BJ (cell line): ENCODE measurements around the gene BEND3. TPM values are rescaled to one million over a fixed set of nuclear protein-coding genes. Genes with fewer than 3 reads are reported as not detected.
"Not testable (repeated sequence)": the region's sequence is repeated elsewhere in the genome, so short reads cannot be mapped to it uniquely, and the experiment has no call there.

Experiments
- CTCF ChIA-PET: fragments of 350-600 bp; formaldehyde crosslinking; extraction: SDS; loops from one replicate; lab custom pipeline; 2021; ENCODE audit warnings: antibody characterized with exemption, inconsistent platforms; lab: Yijun Ruan, JAX
- POLR2A ChIA-PET: fragments of 300-600 bp; sonication (Branson Sonifier 250); formaldehyde crosslinking; extraction: SDS; loops from one replicate; lab custom pipeline; 2021; ENCODE audit warnings: antibody characterized with exemption; lab: Charles Lee
- DNase-seq: peaks from one replicate; pipeline ENCODE4 v3.0.0-alpha.2; 2011; ENCODE audit warnings: low read depth
- H3K27me3 ChIP-seq: 2 replicates; pipeline ENCODE4 v1.6.0; 2011; ENCODE audit warnings: low read length; ENCODE audit not compliant: control insufficient read depth, insufficient read depth
- H3K36me3 ChIP-seq: 2 replicates; pipeline ENCODE4 v1.5.1; 2011; ENCODE audit warnings: low read length; ENCODE audit not compliant: control insufficient read depth, insufficient read depth
- H3K4me3 ChIP-seq: 2 replicates; pipeline ENCODE4 v1.5.1; 2011; ENCODE audit warnings: low read depth, mild to moderate bottlenecking, control low read depth, low read length
- CTCF ChIP-seq: IDR thresholded peaks from 2 replicates; pipeline ENCODE4 v1.5.1; 2011; ENCODE audit warnings: low read depth, mild to moderate bottlenecking, control low read depth, inconsistent platforms, low read length, moderate library complexity; ENCODE audit not compliant: insufficient read depth
- polyA plus RNA-seq: library from polyadenylated mRNA; depleted of rRNA; stranded (reverse); fragments of >200 nt; gene quantifications from 2 replicates; pipeline ENCODE4 v1.2.3, GENCODE V29; 2011

BEND3 gene
- polyA plus RNA-seq, 1 experiment, result 0.60 TPM

DNA sequence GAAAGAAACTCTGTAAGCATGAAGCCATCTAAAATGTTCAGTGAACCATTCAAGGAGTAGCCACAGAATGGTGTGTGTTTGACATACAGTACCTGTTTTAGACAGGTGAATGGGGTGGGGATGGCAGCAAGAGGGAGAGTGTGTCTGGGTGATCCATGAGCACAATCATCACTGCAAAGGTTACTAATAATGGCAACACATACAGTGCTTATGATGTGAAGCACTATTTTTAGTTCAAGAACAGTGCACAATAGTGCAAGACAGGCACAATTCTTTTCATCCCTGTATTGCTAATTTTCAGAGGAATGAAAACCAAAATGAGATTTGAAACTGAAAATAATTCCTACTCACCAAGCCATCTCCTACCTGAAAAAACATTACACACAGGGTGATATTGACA, 14.1 kb downstream of the BEND3 start:
- ChIA-PET POLR2A (no interaction called here), CTCF (no interaction called here)
- Histone ChIP-seq H3K27me3 (no peaks in the 10 kb centered on the region), H3K4me3 (no peak overlapping the region), H3K36me3 (no peaks in the 10 kb centered on the region)
- TF ChIP-seq CTCF, result no peak
- no peak for DNase-seq

DNA sequence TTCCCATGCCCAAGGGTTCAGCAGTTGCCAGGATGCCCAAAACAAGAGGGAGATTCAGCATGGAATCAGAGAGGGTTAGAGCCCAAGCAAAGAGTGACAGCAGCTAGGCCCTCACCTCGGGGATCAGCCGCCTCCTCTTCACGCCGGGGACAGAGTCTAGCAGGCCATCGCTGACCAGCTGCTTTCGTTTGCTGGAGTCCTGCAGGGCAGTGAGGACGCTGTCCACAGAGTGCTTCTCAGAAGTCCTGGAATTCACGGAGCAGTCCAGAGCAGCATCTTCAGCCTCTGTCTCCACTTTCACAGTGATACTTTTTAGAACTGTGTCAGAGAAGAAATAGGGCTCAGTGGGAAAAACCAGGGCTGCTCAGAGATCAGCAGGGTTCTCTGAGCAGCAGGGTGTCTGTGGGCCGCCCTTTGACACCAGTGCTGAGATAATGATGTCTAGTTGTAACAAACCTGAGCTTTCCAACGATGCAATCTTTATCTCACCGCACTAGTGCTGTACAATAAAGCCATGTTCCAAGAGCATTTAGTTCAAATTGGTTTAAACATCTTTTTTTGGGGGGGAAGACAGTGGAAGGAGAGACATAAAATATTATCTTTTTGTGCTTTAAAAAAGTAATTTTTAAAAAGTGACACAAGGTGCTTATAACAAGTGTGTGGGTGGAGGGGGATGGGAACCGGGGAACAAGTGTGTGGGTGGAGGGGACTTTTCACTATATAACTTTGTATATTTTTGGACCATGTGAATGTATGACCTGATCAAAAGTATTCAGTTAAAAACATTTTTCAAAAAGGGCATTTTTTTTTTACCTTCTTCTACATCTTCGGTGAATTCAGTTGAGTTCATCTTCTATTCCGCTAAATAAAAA, 16.6 kb downstream of the BEND3 start:
- H3K27me3 ChIP-seq, result no peaks in the 10 kb centered on the region
- ChIA-PET POLR2A (no interaction called here), CTCF (interaction anchor here (0.9 to 1.5 kb wide), 2 partner anchors 15 to 26 kb away, joined by 3 read pairs; no protein-coding TSS in a partner anchor)
- no peak for DNase-seq
- H3K36me3 ChIP-seq, result no peaks in the 10 kb centered on the region
- no peak for TF ChIP-seq CTCF
- H3K4me3 ChIP-seq, result no peak overlapping the region

- H3K27me3 ChIP-seq, H3K4me3 ChIP-seq, H3K36me3 ChIP-seq, POLR2A ChIA-PET, DNase-seq: not testable (repeated sequence)
- CTCF ChIA-PET, result interaction anchor here (1.5 kb wide), 1 partner anchor 29 kb away, joined by 4 read pairs; no protein-coding TSS in a partner anchor
Measured at GRCh38 chr6:107084459-107084858, 30.9 kb downstream of the BEND3 start.

DNA sequence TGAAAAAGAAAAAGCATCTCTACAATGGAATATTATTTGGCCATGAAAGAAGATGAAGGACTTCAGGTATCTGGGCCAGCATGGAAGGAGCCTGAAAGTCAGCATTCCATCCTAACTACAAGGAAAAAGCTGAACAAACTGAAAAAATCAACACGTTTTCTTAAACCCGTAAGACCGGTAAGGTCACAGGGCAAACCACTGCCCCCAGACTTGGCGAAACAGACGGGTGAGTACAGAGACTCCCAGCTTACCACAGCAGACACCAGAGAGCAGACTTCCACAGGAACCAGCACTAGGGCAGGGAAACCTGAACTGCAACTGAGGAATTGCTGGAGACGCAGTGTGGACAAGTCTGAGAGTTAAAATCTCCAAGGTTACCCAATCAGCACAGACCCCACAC, 31.4 kb downstream of the BEND3 start:
- H3K27me3 ChIP-seq, result no peaks in the 10 kb centered on the region
- no peak for TF ChIP-seq CTCF
- H3K36me3 ChIP-seq, result no peaks in the 10 kb centered on the region
- CTCF ChIA-PET, result interaction anchor here (1.5 kb wide), 1 partner anchor 30 kb away, joined by 4 read pairs; no protein-coding TSS in a partner anchor
- no peak overlapping the region for H3K4me3 ChIP-seq
- no peak for DNase-seq
- POLR2A ChIA-PET, result no interaction called here

- DNase-seq, result no peak
- ChIA-PET POLR2A (no interaction called here), CTCF (interaction anchor here (0.6 to 1.7 kb wide), 2 partner anchors 10 to 518 kb away, joined by 3 to 5 read pairs; no protein-coding TSS in a partner anchor)
- TF ChIP-seq CTCF, result no peak
- no peak overlapping the region for H3K4me3 ChIP-seq
- H3K36me3 ChIP-seq, result no peaks in the 10 kb centered on the region
- H3K27me3 ChIP-seq, result no peaks in the 10 kb centered on the region
Measured at GRCh38 chr6:107083047-107083768, 32.1 kb downstream of the BEND3 start.
